Stimulated activated CD4-positive, alpha-beta T cell treated with anti-CD3 and anti-CD28 coated beads, Interleukin-12 subunit alpha, Interleukin-12 subunit beta, amount 100 ng/mL, for 24 hours (primary cell): ENCODE data around the gene PRR7.
"Not testable (repeated sequence)": the region's sequence is repeated elsewhere in the genome, so short reads cannot be mapped to it uniquely, and the experiment has no call there.

Experiments
- DNase-seq, 2 experiments: peaks; one replicate each; pipeline ENCODE4 v3.0.0-alpha.2; 2020; ENCODE audit warnings: low read depth in 2 of 2

The PRR7 gene

DNA sequence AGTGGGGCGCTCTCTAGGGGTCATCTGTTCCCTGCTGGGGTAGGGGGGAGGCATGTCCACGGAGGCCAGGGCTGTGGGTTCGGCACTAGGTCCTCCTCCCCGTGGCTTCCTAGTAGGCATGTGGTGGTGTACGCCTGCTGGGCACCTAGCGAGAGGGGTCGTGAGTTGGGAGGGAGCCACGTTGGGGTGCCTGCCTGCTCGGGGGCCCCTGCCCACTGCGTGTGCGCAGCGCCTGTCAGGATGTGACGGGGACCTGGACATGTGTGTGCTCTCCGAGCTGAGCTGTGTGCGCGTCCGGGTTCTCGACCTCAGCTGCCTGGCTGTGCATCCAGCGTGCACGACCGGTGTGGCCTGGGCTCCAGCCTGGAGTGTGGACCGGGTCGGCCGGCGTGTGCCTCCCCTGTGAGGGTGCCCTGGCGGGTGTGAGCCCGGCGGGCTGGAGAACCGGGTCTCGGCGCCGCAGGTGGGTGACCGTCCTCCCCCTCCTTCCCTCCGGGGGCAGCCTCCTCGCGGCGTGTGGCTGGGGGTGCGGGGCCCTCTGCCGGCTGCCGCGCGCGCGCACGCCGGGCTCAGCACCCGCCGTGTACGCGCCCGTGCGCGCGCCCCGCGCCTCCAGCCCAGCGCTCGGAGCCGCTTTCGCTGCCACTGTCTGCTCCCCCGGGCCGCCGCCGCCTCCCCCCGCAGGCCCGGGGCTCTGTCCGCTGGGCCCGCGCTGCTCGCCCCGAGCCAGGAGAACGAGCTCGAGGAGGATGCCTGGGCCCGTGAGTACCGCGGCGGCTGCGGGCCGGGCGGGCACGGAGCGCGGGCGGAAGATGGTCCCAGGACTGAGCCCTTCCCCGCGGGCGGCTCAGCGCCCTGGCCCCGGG is at the start of gene PRR7:
PRR7 (plus strand) TSS at position 615 of the 866 bp plus-strand sequence. CDS start 8,254 bp downstream, outside the sequence.
- DNase-seq, result peak; percentile 48 to 55

- no peak for DNase-seq
Measured at GRCh38 chr5:177397875-177398390, 48.7 kb upstream of the PRR7 start.

GRCh38 chr5:177399997-177400868 is 46.4 kb upstream of the PRR7 start, which contains the start of gene PFN3:
Gene PFN3 (minus strand): TSS chr5:177400661. CDS start chr5:177400576, 85 bp downstream.
- no peak for DNase-seq

DNA sequence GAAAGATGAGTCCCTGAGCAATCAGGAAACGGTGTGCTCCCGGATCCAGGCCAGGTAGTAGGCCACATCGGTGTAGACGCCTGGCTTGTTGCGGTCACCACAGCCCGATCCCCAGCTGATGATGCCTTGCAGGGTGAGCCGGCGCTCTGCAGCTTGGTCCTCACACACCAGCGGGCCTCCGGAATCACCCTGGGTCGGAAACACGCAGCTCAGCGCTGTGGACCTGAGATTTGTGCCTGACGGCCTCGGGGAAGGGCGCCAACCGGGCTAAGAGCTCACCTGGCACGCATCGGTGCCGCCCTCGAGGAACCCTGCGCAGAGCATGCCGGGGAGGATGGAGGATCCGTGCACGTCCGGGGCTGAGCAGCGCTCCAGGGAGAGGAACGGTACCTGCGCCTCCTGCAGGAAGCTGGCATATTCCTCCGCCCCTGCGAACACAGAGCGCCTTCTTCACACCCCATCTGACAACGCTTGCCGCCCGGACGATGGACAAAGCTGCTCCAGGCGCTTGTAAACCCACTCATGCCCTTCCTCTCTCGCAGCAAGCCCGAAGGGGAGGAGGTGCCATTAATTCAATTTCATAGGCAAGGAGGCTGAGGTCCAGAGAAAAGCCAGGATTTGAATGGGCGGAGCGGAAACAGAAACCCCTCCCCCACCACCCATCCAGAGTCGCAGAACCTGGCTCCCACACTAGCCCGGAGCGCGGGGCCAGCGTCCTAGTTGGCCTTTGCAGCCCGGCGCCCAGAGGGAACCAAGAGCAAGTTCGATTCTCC is 44.2 kb upstream of the PRR7 start:
- peak in 1 of 2 experiments; percentile 72 for DNase-seq

DNA sequence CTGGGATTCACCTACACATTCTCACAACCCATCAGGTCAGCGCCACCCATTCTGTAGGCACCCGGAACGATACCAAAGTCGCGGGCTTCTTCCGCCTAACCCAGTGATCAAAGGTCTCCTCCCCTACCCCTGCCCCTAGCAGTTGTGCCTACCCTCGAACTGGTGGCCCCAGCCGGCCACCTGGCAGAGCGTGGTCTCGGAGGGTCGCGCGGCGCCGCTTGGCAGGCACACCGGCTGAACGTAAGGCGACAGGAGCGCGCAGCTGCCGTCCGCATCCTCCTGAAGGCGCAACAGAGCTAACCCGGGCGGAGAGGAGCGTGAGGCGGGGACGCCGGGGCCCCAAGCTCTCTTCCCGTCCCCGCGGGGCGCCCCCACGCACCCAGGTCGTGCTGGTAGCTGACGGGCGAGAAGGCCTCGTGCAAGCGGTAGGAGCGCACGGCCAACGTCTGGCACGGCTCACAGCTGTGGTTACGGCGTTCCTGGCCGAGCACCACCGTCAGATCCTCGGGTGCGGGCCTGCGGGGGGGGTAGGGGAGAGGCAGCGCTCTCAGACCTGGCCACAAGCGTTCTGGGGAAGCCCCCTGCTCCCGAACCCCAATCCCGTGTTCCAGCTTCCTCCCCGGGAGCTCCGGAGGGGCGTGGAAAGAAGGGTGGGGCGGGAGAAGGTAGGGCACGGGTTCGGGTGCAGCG is 43.4 kb upstream of the PRR7 start:
- no peak for DNase-seq

- DNase-seq, result peak; percentile 61 to 79
Measured at GRCh38 chr5:177403792-177404640, 42.6 kb upstream of the PRR7 start.

GRCh38 chr5:177404641-177405179 is 41.9 kb upstream of the PRR7 start:
- DNase-seq, result no peak

- no peak for DNase-seq
Measured at GRCh38 chr5:177405312-177405711, 41.3 kb upstream of the PRR7 start.

- DNase-seq, result no peak
Measured at GRCh38 chr5:177405805-177406204, 40.8 kb upstream of the PRR7 start.

DNA sequence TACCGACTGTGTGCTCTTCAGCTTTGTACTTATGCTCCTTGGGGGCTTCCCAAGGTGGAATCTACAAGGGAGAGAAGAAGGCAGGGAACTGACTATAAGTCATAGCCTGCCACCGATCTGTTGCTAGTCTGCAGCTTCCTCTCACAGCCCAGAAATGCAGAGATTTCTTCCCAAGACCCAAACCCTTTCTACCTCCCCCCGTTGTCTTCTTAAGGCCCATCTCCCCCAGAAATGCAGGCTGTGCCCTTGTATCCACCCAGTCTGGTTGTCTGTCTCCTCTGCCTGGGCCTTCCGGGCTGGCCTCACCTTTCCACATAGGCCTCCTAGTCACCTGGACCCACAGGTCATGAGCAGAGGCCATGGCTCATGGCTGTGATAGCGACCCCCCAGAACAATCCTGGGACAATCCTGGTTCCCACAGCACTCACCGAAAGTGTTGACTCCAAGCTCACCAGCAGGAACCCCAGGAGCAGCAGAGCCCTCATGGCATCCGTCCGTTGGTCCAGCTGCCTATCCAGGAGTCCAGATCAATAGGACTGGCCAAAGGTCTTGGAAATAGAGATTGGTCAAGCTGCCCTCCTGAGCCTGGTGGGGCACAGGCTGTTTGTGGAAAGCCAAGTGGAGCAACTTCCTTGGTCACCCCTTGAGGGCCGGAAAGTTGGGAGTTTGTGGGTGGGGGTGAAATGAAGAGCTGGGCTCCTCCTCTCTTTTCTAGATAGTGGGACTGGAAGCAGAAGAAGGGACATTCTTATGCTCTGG is 37.4 kb upstream of the PRR7 start, which contains the start of gene F12:
F12 (minus strand) TSS at position 522 of the 759 bp plus-strand sequence; CDS start at position 485, 37 bp downstream.
- DNase-seq, result no peak

- DNase-seq, result no peak
Measured at GRCh38 chr5:177410575-177410974, 36.0 kb upstream of the PRR7 start.

GRCh38 chr5:177412603-177413233 is 33.9 kb upstream of the PRR7 start:
- DNase-seq, result no peak

GRCh38 chr5:177414481-177414880 is 32.1 kb upstream of the PRR7 start:
- DNase-seq, result no peak

GRCh38 chr5:177417081-177417480 is 29.5 kb upstream of the PRR7 start:
- DNase-seq, result not testable (repeated sequence)

DNA sequence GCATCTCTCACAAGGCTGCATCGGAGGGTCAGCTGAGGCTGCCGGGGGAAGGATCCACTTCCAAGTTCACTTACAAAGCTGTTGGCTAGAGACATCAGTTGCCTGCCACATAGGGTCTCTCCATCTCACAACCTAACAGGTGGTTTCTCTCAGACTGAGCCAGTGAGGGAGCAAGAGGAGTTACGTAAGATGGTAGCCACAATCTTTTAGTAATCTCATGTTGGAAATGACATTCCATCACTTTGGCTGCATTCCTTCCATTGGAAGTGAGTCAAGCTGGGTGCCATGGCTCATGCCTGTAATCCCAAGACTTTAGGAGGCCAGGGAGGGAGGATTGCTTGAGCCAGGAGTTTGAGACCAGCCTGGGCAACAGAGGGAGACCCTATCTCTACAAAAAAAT is 27.6 kb upstream of the PRR7 start:
- DNase-seq, result no peak

- DNase-seq, result not testable (repeated sequence)
Measured at GRCh38 chr5:177420472-177420871, 26.1 kb upstream of the PRR7 start.

DNA sequence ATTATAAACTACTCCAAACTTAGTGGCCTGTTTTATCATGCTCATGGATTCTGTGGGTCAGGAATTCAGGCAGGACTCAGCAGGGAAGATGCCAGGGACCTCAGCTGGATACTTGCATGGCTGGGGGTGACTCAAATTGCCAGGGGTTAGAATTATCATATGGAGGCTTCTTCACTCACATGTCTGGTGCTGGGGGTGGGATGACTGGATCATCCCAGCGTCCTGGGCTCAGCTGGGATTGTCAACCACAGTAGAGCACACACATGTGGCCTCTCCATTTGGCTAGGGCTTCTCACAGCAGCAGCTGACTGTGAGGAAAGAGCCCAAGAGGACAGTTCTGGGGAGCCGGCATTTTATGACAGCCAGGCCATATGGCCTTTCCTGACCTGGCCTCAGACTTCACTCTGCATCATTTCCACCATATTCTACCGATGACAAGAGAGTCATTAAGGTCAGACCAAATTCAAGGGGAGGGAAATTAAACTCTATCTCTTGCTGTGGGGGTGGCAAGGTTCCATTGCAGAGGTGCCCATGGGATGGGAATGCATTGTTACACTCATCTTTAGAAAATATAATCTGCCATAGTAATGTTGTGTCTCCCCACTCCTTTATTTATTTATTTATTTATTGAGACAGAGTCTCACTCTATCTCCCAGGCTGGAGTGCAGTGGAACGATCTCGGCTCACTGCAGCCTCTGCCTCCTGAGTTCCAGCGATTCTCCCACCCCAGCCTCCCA is 25.4 kb upstream of the PRR7 start:
- no peak for DNase-seq

GRCh38 chr5:177423671-177424070 is 22.9 kb upstream of the PRR7 start:
- no peak for DNase-seq
